T-cell (primary cell): ENCODE results near the gene TBRG4. TPM values are rescaled to one million over a fixed set of nuclear protein-coding genes. Genes with fewer than 3 reads are reported as not detected.

Experiments used
- ATAC-seq, 4 experiments: fragments of 200-7000 bp in 3 of 4; fragments of 150-1000 bp in 1 of 4; cut with Tn5 transposase; replicated peaks in 1 of 4; 1 replicate in 3 of 4; 2 replicates in 1 of 4; pipeline ENCODE4 v1.10.0; 2021; ENCODE audit warnings: moderate library complexity in 3 of 4, mild to moderate bottlenecking in 2 of 4, moderate number of reproducible peaks in 1 of 4
- CTCF ChIA-PET, 2 donors: fragments of 300-600 bp; sonication (Branson Sonifier 250); formaldehyde crosslinking; loops; one replicate each; lab custom pipeline; 2022; ENCODE audit warnings: antibody characterized with exemption in 2 of 2; lab: Charles Lee
- POLR2A ChIA-PET, 2 donors: fragments of 300-600 bp; sonication (Branson Sonifier 250); formaldehyde crosslinking; loops; one replicate each; lab custom pipeline; 2022; ENCODE audit warnings: antibody characterized with exemption in 2 of 2; lab: Charles Lee
- DNase-seq, 35 experiments: peaks; one replicate each; pipeline versions ENCODE4 v3.0.0 to v3.0.0-alpha.2; 2013 to 2023
- H3K27ac ChIP-seq: one replicate; pipeline ENCODE4 v1.5.1; 2013; ENCODE audit warnings: low read length
- H3K27me3 ChIP-seq, 2 experiments: replicated peaks in 1 of 2; 1 replicate in 1 of 2; 2 replicates in 1 of 2; pipeline versions ENCODE4 v1.6.1 to v1.7.0; 2013; ENCODE audit warnings: low read length in 1 of 2, mixed read lengths in 1 of 2; ENCODE audit not compliant: control insufficient read depth in 2 of 2, insufficient read depth in 2 of 2; ENCODE audit errors: extremely low read depth in 1 of 2
- H3K36me3 ChIP-seq, 2 donors: 1 replicate in 1 of 2; 2 replicates in 1 of 2; pipeline versions ENCODE4 v1.6.1 to v1.7.0; 2013; ENCODE audit warnings: low read length in 1 of 2; ENCODE audit not compliant: control insufficient read depth in 2 of 2, insufficient read depth in 1 of 2; ENCODE audit errors: extremely low read depth in 1 of 2
- H3K4me1 ChIP-seq, 2 experiments: 1 replicate in 1 of 2; 2 replicates in 1 of 2; pipeline versions ENCODE4 v1.6.1 to v1.7.0; 2013; ENCODE audit warnings: low read length in 2 of 2, mixed read lengths in 1 of 2; ENCODE audit not compliant: insufficient read depth in 2 of 2, control insufficient read depth in 1 of 2; ENCODE audit errors: extremely low read depth in 1 of 2
- H3K4me3 ChIP-seq, 2 donors: 1 replicate in 1 of 2; 2 replicates in 1 of 2; pipeline versions ENCODE4 v1.5.1 to v1.7.0; 2013; ENCODE audit warnings: mild to moderate bottlenecking in 2 of 2, low read length in 1 of 2, moderate library complexity in 1 of 2; ENCODE audit not compliant: control insufficient read depth in 1 of 2; ENCODE audit errors: extremely low read depth in 1 of 2
- H3K9me3 ChIP-seq: 2 replicates; pipeline ENCODE4 v1.7.0; 2013
- H3K27ac Mint-ChIP-seq, 2 donors: one replicate each; pipeline ENCODE4 v1.8.0; 2020 to 2021; ENCODE audit warnings: mild to moderate bottlenecking in 2 of 2, mixed read lengths in 2 of 2
- H3K27me3 Mint-ChIP-seq, 2 donors: one replicate each; pipeline ENCODE4 v1.8.0; 2021 to 2022; ENCODE audit warnings: mixed read lengths in 2 of 2
- H3K36me3 Mint-ChIP-seq: one replicate; pipeline ENCODE4 v1.8.0; 2021; ENCODE audit warnings: mixed read lengths
- H3K4me1 Mint-ChIP-seq, 3 donors: one replicate each; pipeline ENCODE4 v1.8.0; 2020 to 2022; ENCODE audit warnings: mixed read lengths in 3 of 3, mild to moderate bottlenecking in 1 of 3
- H3K4me3 Mint-ChIP-seq, 3 donors: one replicate each; pipeline ENCODE4 v1.8.0; 2020 to 2022; ENCODE audit warnings: mild to moderate bottlenecking in 3 of 3, mixed read lengths in 3 of 3, moderate library complexity in 3 of 3
- H3K9me3 Mint-ChIP-seq, 3 donors: one replicate each; pipeline ENCODE4 v1.8.0; 2020 to 2022; ENCODE audit warnings: mixed read lengths in 3 of 3
- WGBS: methylation state at CpG from one replicate; pipeline ENCODE4 v1.1.5; 2013; ENCODE audit warnings: missing lambda C conversion rate; ENCODE audit not compliant: insufficient coverage; 5-methylcytosine and 5-hydroxymethylcytosine counted together
- total RNA-seq, 35 experiments: library from RNA in 6 of 35; stranded (reverse) in 6 of 35; fragments of 120-200 nt in 1 of 35; gene quantifications; one replicate each; pipeline versions ENCODE4 v1.2.1 to v1.2.4 and lab custom pipeline; 2013 to 2026

TBRG4 gene
- total RNA-seq, 5 donors from 2014 or later (not counting 1 experiment from before 2014, with no cell fraction given), result 94.3 to 142 (median 122) TPM

DNA sequence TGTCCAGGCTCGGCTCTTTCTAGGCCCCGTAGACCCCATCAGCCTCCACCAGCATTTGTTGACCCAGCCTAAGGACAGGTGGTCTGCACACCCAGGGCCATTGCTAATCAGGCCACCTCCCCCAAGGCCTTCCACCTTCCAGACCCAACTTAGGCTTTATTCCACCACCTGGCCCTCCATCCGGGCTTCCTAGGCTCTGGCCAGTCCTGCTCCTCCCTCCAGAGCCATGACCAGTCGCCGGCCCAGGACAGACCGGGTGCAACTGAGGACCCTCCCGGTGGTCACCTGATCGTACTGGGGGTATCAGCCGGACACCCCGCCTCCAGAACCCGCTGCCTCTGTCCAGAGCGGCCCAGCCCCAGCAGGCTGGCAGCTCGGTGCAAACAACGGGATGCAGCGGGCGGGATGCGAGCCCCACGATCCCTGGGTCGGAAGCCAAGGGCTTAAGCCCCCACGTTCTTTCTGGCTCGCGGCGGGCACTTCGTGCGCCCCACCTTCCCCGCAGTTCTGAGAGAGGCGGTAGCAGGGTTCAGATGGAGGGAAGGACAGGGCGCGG is 23.3 kb downstream of the TBRG4 start:
- ChIA-PET POLR2A (interaction anchor here in 1 of 2 donors (0.6 kb wide), 1 partner anchor 21 kb away, joined by 8 read pairs; no protein-coding TSS in a partner anchor), CTCF (no interaction called here)
- peaks cover 0 to 12% of the 10 kb centered on the region in 2 donors for H3K27me3 Mint-ChIP-seq

DNA sequence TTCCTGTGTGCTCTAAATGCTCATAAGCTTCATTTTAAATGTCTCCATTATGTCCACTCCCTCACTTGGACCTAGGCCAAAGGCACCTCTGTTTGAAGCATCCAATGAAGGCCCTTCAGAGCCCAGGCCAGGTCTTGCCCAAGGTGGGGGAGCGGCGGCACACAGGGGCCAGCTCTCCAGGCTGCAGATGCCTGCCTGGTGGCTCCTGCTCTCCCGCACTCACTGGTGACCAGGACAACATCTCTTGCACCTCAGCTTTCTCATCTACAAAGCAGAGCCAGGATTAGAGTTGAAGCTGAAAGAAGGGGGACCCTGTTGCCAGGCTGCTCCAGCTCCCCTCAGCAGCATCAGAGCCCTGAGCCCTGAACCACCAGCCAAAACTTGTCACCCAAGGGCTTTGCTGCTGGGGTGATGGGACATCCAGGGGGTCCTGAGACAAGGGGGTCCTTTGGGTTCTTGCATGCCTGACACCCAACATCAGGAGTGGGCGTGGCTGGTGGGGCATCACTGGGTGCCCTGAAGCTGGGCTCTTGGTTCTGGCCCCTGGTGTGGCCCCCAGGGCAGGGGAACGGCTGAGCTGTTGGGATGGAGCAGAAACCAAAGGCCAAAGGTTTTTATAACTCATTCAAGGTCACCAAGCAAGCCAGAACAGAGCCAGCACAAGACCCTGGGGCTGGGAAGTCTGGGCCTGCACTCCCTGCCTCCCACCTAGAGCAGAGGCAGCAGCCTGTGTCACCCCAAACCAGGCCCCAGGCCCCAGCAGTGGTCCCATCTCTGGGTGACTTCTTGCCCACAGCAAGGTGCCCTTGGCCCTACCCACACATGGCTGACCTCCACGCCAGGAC is 24.0 kb downstream of the TBRG4 start:
- Mint-ChIP-seq H3K27me3 (peaks cover 0 to 12% of the 10 kb centered on the region in 2 donors), H3K4me1 (peaks cover 8 to 11% (median 9%) of the 10 kb centered on the region in 3 donors), H3K4me3 (peak overlapping the region; percentile 28 to 34 (median 31)), H3K9me3 (no peaks in the 10 kb centered on the region), H3K27ac (no peak overlapping the region), H3K36me3 (no peaks in the 10 kb centered on the region)
- POLR2A ChIA-PET, result interaction anchor here in 1 of 2 donors (0.6 kb wide), 1 partner anchor 22 kb away, joined by 8 read pairs; no protein-coding TSS in a partner anchor
- H3K4me1 ChIP-seq, result peaks cover 0 to 18% of the 10 kb centered on the region in 2 experiments
- no peaks in the 10 kb centered on the region for H3K36me3 ChIP-seq
- WGBS, result 83% methylated on average over 4 of the region's 6 CpGs
- peaks cover 2 to 25% of the 10 kb centered on the region in 2 experiments for H3K27me3 ChIP-seq
- no peak overlapping the region for H3K27ac ChIP-seq
- H3K4me3 ChIP-seq, result no peak overlapping the region
- CTCF ChIA-PET, result interaction anchor here in 1 of 2 donors (1.0 kb wide), 1 partner anchor 48 kb away, joined by 5 read pairs; no protein-coding TSS in a partner anchor
- DNase-seq (no peak), ATAC-seq (no peak)
- no peaks in the 10 kb centered on the region for H3K9me3 ChIP-seq

More for the DNA sequence above, 23.3 kb downstream of the TBRG4 start:
- peaks cover 8 to 11% (median 9%) of the 10 kb centered on the region in 3 donors for H3K4me1 Mint-ChIP-seq
- no peaks in the 10 kb centered on the region for H3K36me3 Mint-ChIP-seq
- H3K4me1 ChIP-seq, result peaks cover 0 to 18% of the 10 kb centered on the region in 2 experiments
- no peaks in the 10 kb centered on the region for H3K36me3 ChIP-seq
- H3K27ac Mint-ChIP-seq, result no peak overlapping the region
- no peaks in the 10 kb centered on the region for H3K9me3 Mint-ChIP-seq
- no peak overlapping the region for H3K27ac ChIP-seq
- no peaks in the 10 kb centered on the region for H3K9me3 ChIP-seq
- ATAC-seq (no peak), DNase-seq (no peak)
- WGBS, result 86% methylated on average over 18 of the region's 29 CpGs
- peaks cover 2 to 25% of the 10 kb centered on the region in 2 experiments for H3K27me3 ChIP-seq
- H3K4me3 Mint-ChIP-seq, result peak overlapping the region; percentile 28 to 53 (median 34)
- no peak overlapping the region for H3K4me3 ChIP-seq

DNA sequence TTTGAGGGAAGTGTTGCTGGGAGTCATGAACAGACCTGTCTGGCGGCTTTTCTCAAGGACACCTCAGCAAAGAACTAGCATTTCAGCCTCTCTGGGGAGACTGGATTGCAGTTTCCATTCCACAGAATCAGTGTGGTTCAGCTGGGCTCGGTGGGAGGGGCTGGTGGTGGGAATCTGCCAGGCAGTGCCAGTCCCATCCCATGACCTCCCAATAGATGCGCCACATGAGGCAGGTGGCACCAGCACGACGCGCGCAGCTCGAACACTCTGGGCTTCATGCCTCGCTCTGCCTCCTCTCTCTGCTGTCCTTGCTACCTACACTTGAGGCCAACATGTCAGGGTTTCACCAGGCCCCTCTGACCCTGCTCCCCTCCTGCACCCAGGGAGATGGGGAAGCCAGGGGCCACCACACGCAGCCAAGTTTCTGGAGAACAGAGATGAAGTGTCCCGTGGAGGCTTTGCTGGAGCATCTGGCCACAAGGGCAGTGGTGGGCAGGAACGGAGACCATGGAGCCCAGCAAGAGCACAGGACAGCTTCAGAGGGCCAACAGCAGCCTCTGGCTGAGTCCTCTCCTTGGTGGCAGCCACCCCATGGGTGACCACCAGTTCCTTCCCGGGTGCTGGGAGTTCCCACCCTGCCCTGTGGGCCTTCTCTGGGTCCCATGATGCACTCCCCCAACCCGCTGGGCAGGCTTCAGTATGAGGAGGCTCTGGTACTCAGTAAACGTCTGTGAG is 25.0 kb downstream of the TBRG4 start:
- H3K4me1 Mint-ChIP-seq, result peaks cover 8 to 11% (median 9%) of the 10 kb centered on the region in 3 donors
- no peak overlapping the region for H3K27ac Mint-ChIP-seq
- peaks cover 2 to 25% of the 10 kb centered on the region in 2 experiments for H3K27me3 ChIP-seq
- no peaks in the 10 kb centered on the region for H3K36me3 Mint-ChIP-seq
- H3K4me3 Mint-ChIP-seq, result no peak overlapping the region
- H3K4me3 ChIP-seq, result no peak overlapping the region
- no peak overlapping the region for H3K27ac ChIP-seq
- H3K4me1 ChIP-seq, result peaks cover 0 to 18% of the 10 kb centered on the region in 2 experiments
- no peaks in the 10 kb centered on the region for H3K9me3 Mint-ChIP-seq
- ChIA-PET POLR2A (no interaction called here), CTCF (interaction anchor here in 1 of 2 donors (1.0 kb wide), 1 partner anchor 49 kb away, joined by 5 read pairs; no protein-coding TSS in a partner anchor)
- peaks cover 0 to 12% of the 10 kb centered on the region in 2 donors for H3K27me3 Mint-ChIP-seq
- WGBS, result 84% methylated on average over 5 of the region's 15 CpGs
- ATAC-seq, result no peak
- H3K36me3 ChIP-seq, result no peaks in the 10 kb centered on the region
- H3K9me3 ChIP-seq, result no peaks in the 10 kb centered on the region
- no peak for DNase-seq

DNA sequence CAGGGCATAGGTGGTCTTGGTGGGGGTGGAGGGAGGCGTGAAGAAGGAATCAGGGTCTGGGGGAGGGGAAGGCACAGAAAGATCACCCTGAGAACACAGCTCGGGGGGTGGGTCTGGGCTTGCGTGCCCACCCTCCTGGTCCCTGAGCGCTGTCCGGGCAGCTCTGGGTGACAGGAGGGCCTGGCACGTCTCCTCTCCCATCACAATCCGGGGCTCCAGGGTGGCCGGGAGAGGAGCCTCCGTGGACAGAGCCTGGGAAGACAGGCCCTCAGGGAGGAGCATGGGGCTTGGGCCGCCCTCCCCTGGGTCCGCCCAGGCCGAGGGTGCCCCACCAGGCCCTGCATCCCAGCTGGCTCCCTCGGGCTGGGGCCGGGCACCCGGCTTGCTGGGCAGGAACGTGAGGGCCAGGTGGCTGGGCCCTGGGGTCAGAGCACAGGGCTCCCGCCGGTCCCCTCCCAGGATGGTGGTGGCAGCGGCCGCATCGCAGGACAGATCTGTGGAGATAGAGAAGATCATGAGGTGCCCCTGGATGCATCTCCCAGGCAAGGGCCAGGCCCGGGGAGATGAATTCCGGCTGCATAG is 25.8 kb downstream of the TBRG4 start:
- H3K27ac Mint-ChIP-seq, result no peak overlapping the region
- H3K27me3 Mint-ChIP-seq, result peaks cover 0 to 12% of the 10 kb centered on the region in 2 donors
- H3K4me3 Mint-ChIP-seq, result no peak overlapping the region
- H3K4me1 Mint-ChIP-seq, result peaks cover 8 to 11% (median 9%) of the 10 kb centered on the region in 3 donors
- 85% methylated on average over 20 of the region's 23 CpGs for WGBS
- no peaks in the 10 kb centered on the region for H3K36me3 ChIP-seq
- no peak overlapping the region for H3K27ac ChIP-seq
- CTCF ChIA-PET, result no interaction called here
- H3K9me3 ChIP-seq, result no peaks in the 10 kb centered on the region
- DNase-seq (no peak), ATAC-seq (no peak)
- POLR2A ChIA-PET, result no interaction called here
- H3K4me3 ChIP-seq, result no peak overlapping the region
- H3K9me3 Mint-ChIP-seq, result no peaks in the 10 kb centered on the region
- H3K4me1 ChIP-seq, result peaks cover 0 to 18% of the 10 kb centered on the region in 2 experiments
- H3K27me3 ChIP-seq, result peaks cover 2 to 25% of the 10 kb centered on the region in 2 experiments
- no peaks in the 10 kb centered on the region for H3K36me3 Mint-ChIP-seq

DNA sequence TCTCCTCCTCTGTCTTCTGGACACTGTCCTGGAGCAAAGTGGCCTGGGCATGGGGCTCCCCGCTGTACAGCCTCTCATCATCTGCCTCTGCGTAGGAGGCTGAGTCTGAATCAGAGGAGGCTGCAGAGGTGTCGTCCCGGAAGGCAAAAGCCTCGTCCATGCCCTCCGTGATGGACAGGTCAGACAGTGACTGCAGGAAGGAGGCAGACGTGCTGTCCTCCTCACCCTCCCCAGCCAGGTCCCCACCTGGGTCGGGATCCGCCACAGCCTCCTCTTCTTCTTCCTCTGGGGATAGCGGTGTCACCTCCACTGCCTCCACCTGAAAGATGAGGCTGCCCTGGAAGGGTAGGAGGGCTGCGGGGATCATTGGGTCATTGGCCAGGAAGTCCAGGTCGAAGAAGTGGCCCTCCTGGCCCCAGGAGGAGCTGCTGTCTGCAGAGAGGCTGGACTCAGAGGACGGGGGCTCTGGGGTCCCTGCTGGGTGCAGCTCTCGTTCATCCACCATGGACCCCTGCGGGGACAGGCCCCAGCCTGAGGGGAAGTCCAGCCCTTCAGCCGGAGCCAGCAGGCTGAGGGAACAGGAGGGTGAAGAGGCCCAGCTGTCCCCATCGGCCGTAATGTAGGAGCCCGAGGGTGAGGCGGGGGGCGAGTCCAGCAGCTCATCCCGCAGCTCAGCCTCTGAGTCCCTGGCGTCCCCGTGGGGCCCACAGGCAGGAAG is 26.4 kb downstream of the TBRG4 start:
- Histone ChIP-seq H3K4me3 (no peak overlapping the region), H3K36me3 (no peaks in the 10 kb centered on the region), H3K9me3 (no peaks in the 10 kb centered on the region), H3K27me3 (peaks cover 2 to 25% of the 10 kb centered on the region in 2 experiments), H3K4me1 (peaks cover 0 to 18% of the 10 kb centered on the region in 2 experiments), H3K27ac (no peak overlapping the region)
- H3K27me3 Mint-ChIP-seq, result peaks cover 0 to 12% of the 10 kb centered on the region in 2 donors
- no peaks in the 10 kb centered on the region for H3K36me3 Mint-ChIP-seq
- no peak for DNase-seq
- no peak overlapping the region for H3K4me3 Mint-ChIP-seq
- H3K27ac Mint-ChIP-seq, result no peak overlapping the region
- no peaks in the 10 kb centered on the region for H3K9me3 Mint-ChIP-seq
- POLR2A ChIA-PET, result no interaction called here
- whole genome bisulfite sequencing, result 83% methylated on average over 18 of the region's 24 CpGs
- CTCF ChIA-PET, result no interaction called here
- H3K4me1 Mint-ChIP-seq, result peaks cover 8 to 11% (median 9%) of the 10 kb centered on the region in 3 donors
- ATAC-seq, result no peak
